HCT116 (cell line): ENCODE measurements around the gene USP53. TPM values are rescaled to one million over a fixed set of nuclear protein-coding genes. Genes with fewer than 3 reads are reported as not detected.
A peak's percentile ranks its signal among the peaks of the same experiment; 100 is the strongest.

Experiments
- ATAC-seq: fragments of 200-7000 bp; cut with Tn5 transposase; 2 replicates; pipeline ENCODE4 v1.9.1; 2020; ENCODE audit warnings: mild to moderate bottlenecking, moderate library complexity
- BruUV-seq: library from RNA; stranded (reverse); fragments of 400-500 nt; replicated peaks from 2 replicates; lab custom pipeline; 2021; lab: Mats Ljungman, UMichigan
- CTCF ChIA-PET: fragments of 300-600 bp; sonication (Branson Sonifier 250); formaldehyde crosslinking; loops from one replicate; lab custom pipeline; 2021; ENCODE audit warnings: antibody characterized with exemption; lab: Charles Lee
- POLR2A ChIA-PET: fragments of 300-600, 350-600 bp; sonication (Branson Sonifier 250); formaldehyde crosslinking; loops from one replicate; lab custom pipeline; 2021; ENCODE audit warnings: antibody characterized with exemption; lab: Charles Lee
- RAD21 ChIA-PET, 2 experiments: fragments of 300-600 bp; sonication (Branson Sonifier 250); formaldehyde crosslinking; loops; one replicate each; lab custom pipeline; 2023; ENCODE audit warnings: low total read pairs in 2 of 2; ENCODE audit not compliant: uncharacterized antibody in 2 of 2, unreplicated experiment in 2 of 2, low non-redundant PET in 1 of 2; lab: Charles Lee
- DNase-seq: peaks from one replicate; pipeline ENCODE4 v3.0.0-alpha.2; 2010; ENCODE audit warnings: low read depth, low spot score
- H2AFZ ChIP-seq: fragments of 200-600 bp; shearing (Covaris generic), sonication (generic); 2 replicates; pipeline ENCODE4 v1.6.1; 2017; ENCODE audit warnings: low read depth, mixed run types, mixed read lengths, antibody characterized with exemption, low read length; ENCODE audit not compliant: poor library complexity, severe bottlenecking
- H3K27ac ChIP-seq: 2 replicates; pipeline ENCODE4 v1.5.1; 2012; ENCODE audit warnings: low read depth, low read length
- H3K27me3 ChIP-seq: fragments of 200-600 bp; sonication (generic); 2 replicates; pipeline ENCODE4 v1.6.1; 2016; ENCODE audit warnings: mixed run types, low read length, mixed read lengths; ENCODE audit not compliant: insufficient read depth
- H3K36me3 ChIP-seq, 2 experiments: fragments of 200-500 bp in 1 of 2; fragments of 200-600 bp in 1 of 2; sonication (Bioruptor generic) in 1 of 2; sonication (generic) in 1 of 2; 2 replicates each; pipeline versions ENCODE4 v1.5.1 to v1.6.1; 2014 to 2016; ENCODE audit warnings: low read length in 2 of 2, inconsistent platforms in 1 of 2, mixed read lengths in 1 of 2, mixed run types in 1 of 2; ENCODE audit not compliant: insufficient read depth in 2 of 2, control insufficient read depth in 1 of 2
- H3K4me1 ChIP-seq, 2 experiments: fragments of 200-600 bp in 1 of 2; sonication (generic) in 1 of 2; 2 replicates each; pipeline versions ENCODE4 v1.5.1 to v1.6.1; 2012 to 2017; ENCODE audit warnings: low read length in 2 of 2, inconsistent platforms in 1 of 2, mild to moderate bottlenecking in 1 of 2, mixed read lengths in 1 of 2, mixed run types in 1 of 2, moderate library complexity in 1 of 2; ENCODE audit not compliant: insufficient read depth in 2 of 2, control insufficient read depth in 1 of 2
- H3K4me2 ChIP-seq: fragments of 200-600 bp; sonication (generic); 2 replicates; pipeline ENCODE4 v1.6.1; 2017; ENCODE audit warnings: mixed run types, low read length, mixed read lengths
- H3K4me3 ChIP-seq, 2 experiments: fragments of 200-600 bp in 1 of 2; sonication (generic) in 1 of 2; replicated peaks in 1 of 2; 2 replicates each; pipeline ENCODE4 v1.5.1; 2011 to 2016; ENCODE audit warnings: low read length in 2 of 2, control low read depth in 1 of 2, low read depth in 1 of 2, mild to moderate bottlenecking in 1 of 2, mixed read lengths in 1 of 2, mixed run types in 1 of 2
- H3K79me2 ChIP-seq: fragments of 200-600 bp; sonication (generic); 2 replicates; pipeline ENCODE4 v1.6.1; 2017; ENCODE audit warnings: mild to moderate bottlenecking, mixed run types, low read length, moderate library complexity, mixed read lengths; ENCODE audit not compliant: insufficient read depth
- H3K9ac ChIP-seq: fragments of 200-600 bp; sonication (generic); 2 replicates; pipeline ENCODE4 v1.6.1; 2016; ENCODE audit warnings: low read length, mixed read lengths
- H3K9me2 ChIP-seq: fragments of 200-600 bp; sonication (generic), shearing (Covaris generic); 2 replicates; pipeline ENCODE4 v1.6.1; 2017; ENCODE audit warnings: mixed run types, mild to moderate bottlenecking, moderate library complexity; ENCODE audit not compliant: insufficient read depth
- H3K9me3 ChIP-seq, 2 experiments: fragments of 200-500 bp in 1 of 2; fragments of 200-600 bp in 1 of 2; sonication (Bioruptor generic) in 1 of 2; sonication (generic) in 1 of 2; 2 replicates each; pipeline ENCODE4 v1.6.1; 2014 to 2017; ENCODE audit warnings: low read length in 2 of 2, mixed read lengths in 2 of 2, inconsistent platforms in 1 of 2, low read depth in 1 of 2, mild to moderate bottlenecking in 1 of 2, mixed run types in 1 of 2, moderate library complexity in 1 of 2; ENCODE audit not compliant: control insufficient read depth in 1 of 2, insufficient read depth in 1 of 2
- H4K20me1 ChIP-seq: fragments of 200-600 bp; sonication (generic), shearing (Covaris generic); 2 replicates; pipeline ENCODE4 v1.6.1; 2017; ENCODE audit warnings: mixed run types, mild to moderate bottlenecking, moderate library complexity; ENCODE audit not compliant: insufficient read depth
- CEBPB ChIP-seq: IDR thresholded peaks from 2 replicates; pipeline ENCODE4 v1.6.1; 2012; ENCODE audit warnings: low read depth
- CTCF ChIP-seq, 3 experiments: fragments of 200-600 bp in 1 of 3; sonication (generic) in 1 of 3; IDR thresholded peaks in 2 of 3; conservative IDR thresholded peaks in 1 of 3; 2 replicates each; pipeline ENCODE4 v1.5.1; 2012 to 2017; ENCODE audit warnings: low read depth in 2 of 3, low read length in 2 of 3, antibody characterized with exemption in 1 of 3, borderline replicate concordance in 1 of 3, control low read depth in 1 of 3, mild to moderate bottlenecking in 1 of 3, mixed read lengths in 1 of 3, mixed run types in 1 of 3, moderate library complexity in 1 of 3; ENCODE audit not compliant: insufficient read depth in 1 of 3
- RAD21 ChIP-seq: IDR thresholded peaks from 2 replicates; pipeline ENCODE4 v1.6.1; 2012; ENCODE audit warnings: low read depth, mild to moderate bottlenecking
- REST ChIP-seq: IDR thresholded peaks from 2 replicates; pipeline ENCODE4 v1.6.1; 2012; ENCODE audit warnings: low read depth
- intact Hi-C: fragments of 100-400 bp; cut with micrococcal nuclease; formaldehyde crosslinking; loops from 2 replicates; pipeline ENCODE4 v1.10.0; 2022
- total RNA-seq: library from RNA; stranded (reverse); gene quantifications from one replicate; pipeline ENCODE4 v1.2.1, GENCODE V29; 2021; ENCODE audit not compliant: unreplicated experiment

USP53 gene
- total RNA-seq, 1 experiment from 2014 or later: 22.0 TPM

GRCh38 chr4:119286377-119287002 is 74.0 kb downstream of the USP53 start:
- ChIA-PET CTCF (interaction anchor here (1.0 to 1.1 kb wide), 2 partner anchors 244 to 245 kb away, joined by 3 to 5 read pairs; no protein-coding TSS in a partner anchor), POLR2A (no interaction called here), RAD21 (no interaction called here)
- Histone ChIP-seq H3K27me3 (no peaks in the 10 kb centered on the region), H2AFZ (no peak overlapping the region), H3K79me2 (peaks cover 18% of the 10 kb centered on the region), H3K9ac (no peak overlapping the region), H3K27ac (no peak overlapping the region), H3K4me2 (no peak overlapping the region), H3K9me3 (no peaks in the 10 kb centered on the region), H3K9me2 (no peaks in the 10 kb centered on the region), H3K4me3 (no peak overlapping the region), H3K36me3 (no peaks in the 10 kb centered on the region), H3K4me1 (no peaks in the 10 kb centered on the region), H4K20me1 (no peaks in the 10 kb centered on the region)
- TF ChIP-seq CTCF (IDR thresholded peaks at IDR 0.05 in 2 of 3, conservative IDR thresholded peaks at IDR 0.05 in 1 of 3; ENCODE audit: borderline replicate concordance in 1 of 3, insufficient read depth in 1 of 3, low read depth in 2 of 3, low read length in 2 of 3): peak; percentile 42 to 70 (median 59)
- peak; percentile 82 for TF ChIP-seq RAD21
- no peak for TF ChIP-seq CEBPB
- TF ChIP-seq REST: no peak
- DNase-seq (peak; percentile 47), ATAC-seq (no peak)
- intact Hi-C loops: loop anchor here (1.0 to 5.0 kb wide), 3 partner anchors 199 to 306 kb away; no protein-coding TSS in a partner anchor
- BruUV-seq: no TSS peak
